Adipocyte (in vitro differentiated cells): ENCODE data around the gene SMAD3.

Experiments used
- DNase-seq: peaks from one replicate; pipeline ENCODE4 v3.0.0-alpha.2; 2015; ENCODE audit warnings: low read depth
- H3K27me3 ChIP-seq: replicated peaks from 2 replicates; pipeline ENCODE4 v1.7.0; 2013; ENCODE audit warnings: mild to moderate bottlenecking, low read length, moderate library complexity; ENCODE audit not compliant: control insufficient read depth, insufficient read depth
- H3K36me3 ChIP-seq: 2 replicates; pipeline ENCODE4 v1.7.0; 2013; ENCODE audit warnings: low read length, mild to moderate bottlenecking, moderate library complexity; ENCODE audit not compliant: control insufficient read depth, insufficient read depth, severe bottlenecking
- H3K4me1 ChIP-seq: 2 replicates; pipeline ENCODE4 v1.7.0; 2013; ENCODE audit warnings: mild to moderate bottlenecking, low read length, moderate library complexity; ENCODE audit not compliant: control insufficient read depth, insufficient read depth
- H3K4me3 ChIP-seq: 2 replicates; pipeline ENCODE4 v1.7.0; 2013; ENCODE audit warnings: mild to moderate bottlenecking, low read length, moderate library complexity
- H3K9ac ChIP-seq: 2 replicates; pipeline ENCODE4 v1.7.0; 2013; ENCODE audit warnings: mild to moderate bottlenecking, low read length, moderate library complexity
- H3K9me3 ChIP-seq: 2 replicates; pipeline ENCODE4 v1.7.0; 2013; ENCODE audit warnings: mild to moderate bottlenecking, low read length, moderate library complexity; ENCODE audit not compliant: control insufficient read depth

SMAD3 gene

GRCh38 chr15:67240235-67241131, 175.1 kb downstream of the SMAD3 start:
- Histone ChIP-seq H3K27me3 (no peaks in the 10 kb centered on the region), H3K9ac (no peak overlapping the region), H3K4me1 (peaks cover 27% of the 10 kb centered on the region), H3K9me3 (peaks cover 4% of the 10 kb centered on the region), H3K4me3 (no peak overlapping the region), H3K36me3 (peaks cover 6% of the 10 kb centered on the region)
- no peak for DNase-seq

- Histone ChIP-seq H3K27me3 (no peaks in the 10 kb centered on the region), H3K36me3 (peaks cover 10% of the 10 kb centered on the region), H3K9me3 (peaks cover 5% of the 10 kb centered on the region), H3K4me3 (no peak overlapping the region), H3K9ac (no peak overlapping the region), H3K4me1 (peaks cover 27% of the 10 kb centered on the region)
- DNase-seq: no peak
Observed at GRCh38 chr15:67241132-67241855, 175.9 kb downstream of the SMAD3 start.

- peaks cover 28% of the 10 kb centered on the region for H3K4me1 ChIP-seq
- no peak overlapping the region for H3K4me3 ChIP-seq
- H3K9ac ChIP-seq: no peak overlapping the region
- H3K9me3 ChIP-seq: peaks cover 5% of the 10 kb centered on the region
- peaks cover 10% of the 10 kb centered on the region for H3K36me3 ChIP-seq
- peak; percentile 64 for DNase-seq
- no peaks in the 10 kb centered on the region for H3K27me3 ChIP-seq
Observed at GRCh38 chr15:67242708-67243111, 177.3 kb downstream of the SMAD3 start.
